CD4-positive, alpha-beta T cell treated with Interleukin-4 for 1 hour (primary cell): Measurements from ENCODE around the gene SMYD2.
A peak's percentile ranks its signal among the peaks of the same experiment; 100 is the strongest.
"Not testable (repeated sequence)": the region's sequence is repeated elsewhere in the genome, so short reads cannot be mapped to it uniquely, and the experiment has no call there.

Source experiments
- DNase-seq, 2 donors: peaks; one replicate each; pipeline ENCODE4 v3.0.0-alpha.2; 2020 to 2022

The SMYD2 gene

GRCh38 chr1:214272964-214273533 lies 7.9 kb upstream of the SMYD2 start:
- no peak for DNase-seq

GRCh38 chr1:214275700-214276099 lies 5.3 kb upstream of the SMYD2 start:
- not testable (repeated sequence) for DNase-seq

DNA sequence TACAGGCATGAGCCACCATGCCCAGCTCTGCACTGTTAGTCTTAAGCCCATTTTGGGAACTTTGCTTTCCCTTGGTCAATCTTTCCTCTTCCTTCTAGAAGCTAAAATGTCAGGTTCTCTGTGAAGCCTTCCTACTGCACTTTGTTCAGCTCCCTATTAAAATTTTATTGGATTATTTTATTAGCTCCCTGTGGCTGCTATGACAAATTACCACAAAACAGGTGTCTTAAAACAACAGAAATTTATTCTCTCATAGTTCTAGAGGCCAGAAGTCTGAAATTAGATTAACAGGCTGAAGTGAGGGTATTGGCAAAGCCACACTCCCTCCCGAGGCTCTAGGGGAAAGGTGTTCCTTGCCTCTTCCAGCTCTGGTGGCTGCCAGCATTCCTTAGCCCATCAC lies 4.2 kb upstream of the SMYD2 start:
- DNase-seq = no peak

GRCh38 chr1:214277704-214278635 lies 3.0 kb upstream of the SMYD2 start:
- DNase-seq = no peak

GRCh38 chr1:214280386-214281020 lies 456 bp upstream of the SMYD2 start:
- DNase-seq = peak in 1 of 2 donors; percentile 18

GRCh38 chr1:214281720-214282629 lies 1.0 kb downstream of the SMYD2 start:
- no peak for DNase-seq

DNA sequence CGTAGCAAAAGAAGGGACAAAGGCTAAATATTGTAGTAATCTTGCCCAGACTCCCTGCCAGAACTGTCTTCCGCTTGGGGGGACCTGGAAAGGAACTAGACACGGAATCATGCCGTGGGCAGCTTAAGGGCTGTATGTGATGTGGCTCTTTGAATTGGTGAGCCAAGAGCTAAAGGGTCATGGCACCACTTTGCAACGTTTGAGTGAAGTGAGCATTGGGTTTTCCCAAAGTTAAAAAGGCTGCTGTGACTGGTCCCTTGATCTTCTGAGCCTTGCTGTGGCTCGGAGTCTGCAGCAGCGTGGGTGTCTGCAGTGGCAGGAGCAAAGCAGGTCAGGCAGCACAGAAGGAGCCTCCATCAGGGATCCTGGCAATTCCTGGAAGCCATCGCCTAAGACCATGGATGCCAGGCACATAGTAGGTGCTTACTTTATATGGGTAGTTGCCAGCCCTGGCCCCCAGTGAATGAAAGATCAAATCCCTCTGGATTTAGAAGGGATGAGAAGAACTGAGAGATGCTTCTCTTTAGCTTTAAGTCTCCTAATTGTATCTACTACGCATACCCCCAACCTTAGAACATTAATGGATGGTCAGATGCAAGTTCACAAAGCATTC lies 1.8 kb downstream of the SMYD2 start:
- DNase-seq = no peak

GRCh38 chr1:214285610-214286440 lies 4.9 kb downstream of the SMYD2 start:
- no peak for DNase-seq

- DNase-seq = no peak
Measured at GRCh38 chr1:214287884-214288283, 6.9 kb downstream of the SMYD2 start.

DNA sequence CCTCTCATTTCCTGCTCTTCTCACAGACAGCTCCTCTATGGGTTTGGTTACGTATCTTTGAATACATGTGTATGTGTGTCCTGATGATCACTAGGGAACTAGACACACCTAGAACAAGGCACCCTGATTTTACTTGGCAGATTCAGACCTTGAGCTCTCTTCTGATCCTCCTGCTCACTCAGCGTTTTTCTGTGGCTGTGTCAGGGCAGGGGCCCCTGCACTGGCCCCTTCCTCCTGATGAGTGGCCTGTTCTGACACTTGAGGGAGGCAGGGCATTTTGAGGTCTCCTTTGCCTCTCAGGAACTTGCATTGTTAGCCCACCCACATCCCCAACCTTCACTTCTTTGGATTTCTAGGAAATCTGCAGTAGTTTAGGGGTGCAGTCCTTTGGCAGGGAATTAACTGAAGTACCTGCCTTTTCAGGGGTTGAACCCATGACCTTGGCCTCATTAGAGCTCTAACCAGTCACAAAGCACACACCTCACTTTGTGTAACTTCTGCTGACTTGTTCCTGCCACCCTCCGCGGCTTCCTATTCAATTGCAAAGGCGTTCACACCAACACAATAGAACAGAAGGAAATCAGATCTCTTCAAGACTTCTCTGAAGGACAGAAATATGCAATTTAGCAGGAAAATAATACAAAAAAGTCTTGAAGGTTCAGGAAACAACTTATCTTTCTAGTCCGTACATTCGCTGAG lies 8.8 kb downstream of the SMYD2 start:
- DNase-seq = no peak

GRCh38 chr1:214290424-214291037 lies 9.6 kb downstream of the SMYD2 start:
- DNase-seq = no peak

GRCh38 chr1:214292322-214292721 lies 11.4 kb downstream of the SMYD2 start:
- no peak for DNase-seq

DNA sequence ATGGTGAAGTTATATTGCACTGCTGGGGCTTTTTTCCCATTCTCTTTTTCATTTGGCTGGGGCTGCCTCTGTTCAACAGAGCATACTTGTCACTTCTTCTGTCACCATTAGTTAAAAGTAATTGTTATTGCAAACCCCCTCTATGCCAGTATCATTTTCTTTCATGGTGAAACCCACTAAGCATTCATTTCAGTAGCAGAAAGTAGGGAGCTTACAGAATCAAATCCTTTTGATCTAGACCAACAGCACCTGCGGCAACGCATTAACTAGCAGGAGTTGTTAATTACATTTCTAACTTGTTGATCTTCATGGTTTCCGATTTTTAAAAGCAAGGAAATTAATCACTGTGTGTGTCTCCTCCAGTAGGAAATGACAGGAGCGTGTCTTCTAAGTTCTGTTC lies 15.0 kb downstream of the SMYD2 start:
- no peak for DNase-seq

- no peak for DNase-seq
Measured at GRCh38 chr1:214296860-214297745, 16.1 kb downstream of the SMYD2 start.

DNA sequence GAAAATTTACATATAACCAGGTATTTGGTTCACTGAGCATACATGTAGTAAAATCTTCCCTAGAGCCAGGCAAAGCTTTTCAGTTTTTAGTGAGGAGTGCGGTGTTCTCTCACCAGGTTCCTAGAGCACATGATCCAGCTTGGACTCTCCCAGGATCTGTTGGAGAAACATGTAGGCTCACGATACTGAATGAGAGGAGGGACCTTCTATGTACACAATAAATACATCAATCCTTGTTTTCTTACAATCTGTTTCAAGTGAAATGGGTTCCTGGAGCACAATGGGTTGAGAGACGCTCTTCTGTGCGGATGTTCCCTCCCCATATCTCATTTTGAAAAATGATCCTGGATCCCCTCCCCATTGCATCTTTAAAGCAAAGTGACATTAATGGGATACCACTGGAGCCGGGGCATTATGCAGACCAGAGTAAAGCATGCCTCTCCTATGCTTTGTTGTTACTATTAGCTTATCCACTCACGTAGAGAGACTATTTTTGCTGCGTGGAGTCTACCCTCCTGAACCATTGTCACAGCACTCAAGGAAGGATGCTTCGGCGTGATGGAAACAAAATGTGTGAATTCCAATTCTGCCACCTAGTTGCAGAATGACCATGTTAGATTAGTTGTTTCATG lies 19.3 kb downstream of the SMYD2 start:
- no peak for DNase-seq

GRCh38 chr1:214301526-214301925 lies 20.6 kb downstream of the SMYD2 start:
- no peak for DNase-seq

DNA sequence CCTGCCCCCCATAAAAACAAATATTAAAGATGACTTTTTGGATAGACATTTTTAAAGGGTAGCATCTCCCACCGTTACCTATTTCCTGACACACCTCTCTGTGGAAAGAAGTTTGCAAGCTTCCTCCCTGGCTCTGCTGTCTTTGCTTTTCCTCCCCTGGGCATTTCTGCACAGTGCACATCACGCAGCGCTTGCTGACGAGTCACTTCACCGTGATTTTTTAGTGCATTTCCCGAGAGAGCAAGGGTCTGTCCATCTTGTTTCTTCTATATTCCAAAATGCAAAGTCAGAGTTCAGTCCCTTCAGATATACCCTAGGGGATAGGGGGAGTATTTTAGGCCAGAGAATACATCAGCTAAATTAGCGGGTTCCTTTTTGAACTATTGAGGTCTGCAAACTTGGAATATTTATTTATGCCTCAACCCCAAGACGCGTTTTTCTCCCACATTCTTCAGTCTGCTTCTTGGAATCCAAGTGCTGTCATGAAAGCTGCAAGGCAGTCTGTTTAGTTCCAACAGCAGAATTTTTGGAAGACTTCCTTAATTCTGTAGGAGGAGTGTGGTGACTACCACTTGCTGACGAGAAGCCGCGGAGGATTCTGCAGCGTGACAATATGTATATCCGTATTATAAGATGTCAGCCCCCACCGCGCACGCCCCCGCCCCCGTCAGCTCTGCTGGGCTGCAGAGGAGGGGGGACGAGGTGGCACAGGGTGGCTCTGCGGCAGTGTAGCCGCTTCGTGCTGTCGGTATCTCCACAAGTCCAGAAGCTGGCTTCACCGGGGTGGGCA lies 22.4 kb downstream of the SMYD2 start:
- no peak for DNase-seq
